Mucosa of rectum (tissue), 2 donors: ENCODE measurements around the gene E2F8.

Experiments
- H3K27ac ChIP-seq, 2 donors: one replicate each; pipeline ENCODE4 v1.7.0; 2013; ENCODE audit warnings: inconsistent platforms in 2 of 2, low read depth in 2 of 2, low read length in 2 of 2
- H3K27me3 ChIP-seq, 2 donors: one replicate each; pipeline ENCODE4 v1.7.0; 2013; ENCODE audit warnings: low read length in 2 of 2; ENCODE audit not compliant: control insufficient read depth in 2 of 2, insufficient read depth in 2 of 2
- H3K36me3 ChIP-seq, 2 donors: one replicate each; pipeline ENCODE4 v1.7.0; 2013; ENCODE audit warnings: low read length in 2 of 2; ENCODE audit not compliant: control insufficient read depth in 2 of 2, insufficient read depth in 2 of 2
- H3K4me1 ChIP-seq, 2 donors: one replicate each; pipeline ENCODE4 v1.7.0; 2013; ENCODE audit warnings: low read length in 2 of 2, mild to moderate bottlenecking in 1 of 2; ENCODE audit not compliant: control insufficient read depth in 2 of 2, insufficient read depth in 2 of 2
- H3K4me3 ChIP-seq, 2 donors: one replicate each; pipeline ENCODE4 v1.7.0; 2013; ENCODE audit warnings: low read length in 2 of 2
- H3K9ac ChIP-seq, 2 donors: one replicate each; pipeline ENCODE4 v1.7.0; 2013; ENCODE audit warnings: low read length in 2 of 2, low read depth in 1 of 2, mild to moderate bottlenecking in 1 of 2
- H3K9me3 ChIP-seq, 2 donors: one replicate each; pipeline ENCODE4 v1.7.0; 2013; ENCODE audit warnings: low read length in 2 of 2; ENCODE audit not compliant: control insufficient read depth in 2 of 2
- donor health status: healthy.
- donor health status: Normal muscosa, but diverticular disease.

Gene E2F8

GRCh38 chr11:19208181-19208580, 32.6 kb downstream of the E2F8 start:
- Histone ChIP-seq H3K27me3 (no peaks in the 10 kb centered on the region), H3K4me3 (no peak overlapping the region), H3K4me1 (no peaks in the 10 kb centered on the region), H3K9ac (no peak overlapping the region), H3K36me3 (no peaks in the 10 kb centered on the region), H3K9me3 (no peaks in the 10 kb centered on the region), H3K27ac (no peak overlapping the region)

GRCh38 chr11:19204836-19205235, 35.9 kb downstream of the E2F8 start:
- Histone ChIP-seq H3K4me3 (no peak overlapping the region), H3K27ac (no peak overlapping the region), H3K36me3 (no peaks in the 10 kb centered on the region), H3K4me1 (peaks cover 0 to 11% of the 10 kb centered on the region in 2 donors), H3K27me3 (no peaks in the 10 kb centered on the region), H3K9ac (no peak overlapping the region), H3K9me3 (no peaks in the 10 kb centered on the region)

DNA sequence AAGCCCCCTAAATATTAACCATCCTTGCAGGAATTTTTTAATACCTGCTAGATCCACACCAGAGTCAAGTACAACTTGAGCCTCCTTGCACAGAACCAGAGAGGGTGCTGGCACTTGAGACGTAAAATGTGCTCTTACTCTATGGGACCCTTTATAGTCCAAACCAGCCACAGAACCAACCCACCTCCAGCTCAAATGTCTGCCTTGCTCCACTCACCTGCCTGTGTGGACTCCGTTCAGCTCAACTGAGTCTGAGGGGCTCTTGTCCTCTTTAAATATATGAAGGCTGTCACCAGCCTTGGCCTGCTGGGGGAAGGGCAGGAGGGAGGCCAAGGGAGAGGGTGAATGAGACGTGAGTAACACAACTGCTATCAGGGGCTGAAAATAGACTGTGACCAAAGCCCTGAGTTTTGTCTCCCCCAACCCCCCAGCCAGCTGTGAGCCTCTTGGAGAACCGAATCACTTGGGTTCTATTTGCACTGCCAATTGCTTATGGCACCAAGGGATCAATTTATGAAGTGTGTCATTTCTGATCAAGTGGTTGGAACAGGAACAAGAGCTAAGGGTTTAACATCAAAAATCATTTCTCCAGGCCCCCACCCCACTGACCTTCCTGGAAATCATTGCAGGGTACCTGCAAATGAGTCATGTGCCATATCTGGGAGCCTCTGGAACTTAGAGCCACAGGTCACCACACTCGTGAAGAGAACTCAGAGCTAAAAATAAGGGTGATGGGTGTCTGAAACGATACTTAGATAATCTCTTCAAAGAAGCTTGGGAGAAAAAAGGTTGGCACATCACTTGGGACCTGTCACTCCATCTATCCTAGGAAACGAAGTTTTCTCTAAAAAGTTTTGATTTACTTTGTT, 38.8 kb downstream of the E2F8 start, which contains the start of gene CSRP3:
CSRP3 (minus strand) TSS at position 247 of the 869 bp plus-strand sequence. CDS start 9,535 bp downstream, outside the sequence.
- H3K9me3 ChIP-seq = no peaks in the 10 kb centered on the region
- H3K4me3 ChIP-seq = no peak within 1 kb of the TSS
- no peaks in the 10 kb centered on the region for H3K27me3 ChIP-seq
- peaks cover 0 to 20% of the 10 kb centered on the region in 2 donors for H3K4me1 ChIP-seq
- H3K9ac ChIP-seq = no peak within 1 kb of the TSS
- H3K27ac ChIP-seq = no peak within 1 kb of the TSS
- no peaks in the 10 kb centered on the region for H3K36me3 ChIP-seq

- H3K4me1 ChIP-seq = peaks cover 0 to 26% of the 10 kb centered on the region in 2 donors
- H3K27ac ChIP-seq = peak overlapping the region; percentile 42 to 43
- no peaks in the 10 kb centered on the region for H3K27me3 ChIP-seq
- no peak overlapping the region for H3K9ac ChIP-seq
- no peaks in the 10 kb centered on the region for H3K9me3 ChIP-seq
- no peak overlapping the region for H3K4me3 ChIP-seq
- H3K36me3 ChIP-seq = no peaks in the 10 kb centered on the region
Measured at GRCh38 chr11:19200410-19201201, 40.1 kb downstream of the E2F8 start.

- Histone ChIP-seq H3K27me3 (no peaks in the 10 kb centered on the region), H3K4me1 (peaks cover 0 to 26% of the 10 kb centered on the region in 2 donors), H3K9me3 (no peaks in the 10 kb centered on the region), H3K4me3 (no peak overlapping the region), H3K9ac (no peak overlapping the region), H3K27ac (peak overlapping the region; percentile 43 to 47), H3K36me3 (no peaks in the 10 kb centered on the region)
Measured at GRCh38 chr11:19199771-19200170, 41.0 kb downstream of the E2F8 start.

GRCh38 chr11:19199048-19199447, 41.7 kb downstream of the E2F8 start:
- Histone ChIP-seq H3K27ac (peak overlapping the region in 1 of 2 donors; percentile 47), H3K9ac (no peak overlapping the region), H3K4me1 (peaks cover 0 to 26% of the 10 kb centered on the region in 2 donors), H3K36me3 (no peaks in the 10 kb centered on the region), H3K9me3 (no peaks in the 10 kb centered on the region), H3K4me3 (no peak overlapping the region), H3K27me3 (no peaks in the 10 kb centered on the region)

DNA sequence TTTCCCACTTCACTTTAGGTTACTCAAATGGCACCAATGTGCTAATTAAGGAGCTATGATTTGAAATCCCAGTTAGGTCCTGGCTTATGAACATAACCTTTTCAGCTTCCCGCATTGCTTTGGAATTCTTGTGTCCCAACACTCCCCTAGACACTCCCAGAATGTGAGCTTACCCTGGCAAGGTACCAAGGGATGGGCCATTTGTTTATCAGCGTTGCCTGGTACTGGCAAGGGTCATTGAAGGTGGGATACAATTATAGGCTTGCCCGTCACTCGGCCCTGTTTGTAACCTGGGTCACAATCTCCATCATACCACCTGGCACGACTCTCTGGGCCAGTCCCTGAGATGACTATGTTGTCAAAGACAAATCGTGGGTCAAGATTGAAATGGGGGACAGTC, 44.3 kb downstream of the E2F8 start:
- Histone ChIP-seq H3K4me1 (peaks cover 0 to 26% of the 10 kb centered on the region in 2 donors), H3K9me3 (no peaks in the 10 kb centered on the region), H3K9ac (no peak overlapping the region), H3K27ac (no peak overlapping the region), H3K4me3 (no peak overlapping the region), H3K36me3 (no peaks in the 10 kb centered on the region), H3K27me3 (no peaks in the 10 kb centered on the region)

DNA sequence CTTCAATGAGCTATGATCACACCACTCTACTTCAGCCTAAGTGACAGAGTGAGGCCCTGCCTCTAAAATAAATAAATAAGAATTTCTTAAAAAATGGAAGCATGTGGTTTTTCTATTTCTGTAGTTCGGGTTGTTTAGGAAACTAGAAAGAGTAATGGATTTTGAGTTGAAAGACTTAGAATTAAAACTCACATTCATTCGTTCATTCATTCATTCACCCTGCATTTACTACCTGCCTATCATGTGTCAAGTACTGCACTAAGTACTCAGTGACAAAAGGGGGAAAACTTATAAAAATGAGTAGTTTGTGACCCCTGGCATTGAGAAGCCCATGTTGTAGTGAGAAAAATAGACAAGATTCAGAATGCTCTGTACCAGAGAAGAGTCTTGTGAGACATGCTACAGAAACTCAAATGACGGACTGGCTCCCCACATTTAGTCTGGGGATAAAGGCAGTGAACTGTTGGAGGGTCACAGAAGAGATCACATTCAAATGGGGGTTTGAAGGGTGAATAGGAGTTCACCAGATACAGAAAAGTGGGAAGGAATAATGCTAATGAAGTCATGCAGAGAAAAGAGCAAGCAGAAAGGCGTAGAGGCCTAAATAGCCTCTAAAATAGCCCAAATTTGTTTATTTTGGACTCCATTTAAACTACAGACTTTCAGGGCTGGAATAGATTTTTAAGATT, 46.0 kb downstream of the E2F8 start:
- no peaks in the 10 kb centered on the region for H3K36me3 ChIP-seq
- H3K27ac ChIP-seq = no peak overlapping the region
- no peak overlapping the region for H3K9ac ChIP-seq
- H3K27me3 ChIP-seq = no peaks in the 10 kb centered on the region
- H3K9me3 ChIP-seq = no peaks in the 10 kb centered on the region
- H3K4me3 ChIP-seq = no peak overlapping the region
- H3K4me1 ChIP-seq = peaks cover 0 to 15% of the 10 kb centered on the region in 2 donors

- Histone ChIP-seq H3K4me3 (no peak overlapping the region), H3K27ac (no peak overlapping the region), H3K27me3 (no peaks in the 10 kb centered on the region), H3K36me3 (no peaks in the 10 kb centered on the region), H3K9ac (no peak overlapping the region), H3K9me3 (no peaks in the 10 kb centered on the region), H3K4me1 (peaks cover 0 to 6% of the 10 kb centered on the region in 2 donors)
Measured at GRCh38 chr11:19193916-19194315, 46.8 kb downstream of the E2F8 start.
